ENCODE data around the gene URB1.

DNA sequence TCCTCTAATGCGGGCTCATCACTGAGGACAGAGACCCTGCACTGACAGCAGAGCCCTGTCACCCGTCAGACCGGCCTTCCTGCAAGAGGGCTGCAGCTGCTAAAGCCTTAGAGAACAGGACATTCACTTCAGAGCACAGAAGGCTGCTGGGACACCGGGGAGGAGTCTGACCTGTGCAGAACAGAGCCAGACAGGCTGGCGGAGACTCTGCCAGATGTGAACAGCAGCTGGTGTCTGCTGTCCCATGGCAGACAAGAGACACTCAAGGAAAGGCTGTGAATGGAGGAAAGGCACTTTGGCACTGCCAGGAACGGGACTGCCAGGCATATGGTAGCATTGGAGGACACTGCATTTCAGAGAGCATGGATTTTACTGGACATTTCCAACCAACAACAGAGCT is 72.8 kb downstream of the URB1 start:
- TF ChIP-seq, protein P1, sequence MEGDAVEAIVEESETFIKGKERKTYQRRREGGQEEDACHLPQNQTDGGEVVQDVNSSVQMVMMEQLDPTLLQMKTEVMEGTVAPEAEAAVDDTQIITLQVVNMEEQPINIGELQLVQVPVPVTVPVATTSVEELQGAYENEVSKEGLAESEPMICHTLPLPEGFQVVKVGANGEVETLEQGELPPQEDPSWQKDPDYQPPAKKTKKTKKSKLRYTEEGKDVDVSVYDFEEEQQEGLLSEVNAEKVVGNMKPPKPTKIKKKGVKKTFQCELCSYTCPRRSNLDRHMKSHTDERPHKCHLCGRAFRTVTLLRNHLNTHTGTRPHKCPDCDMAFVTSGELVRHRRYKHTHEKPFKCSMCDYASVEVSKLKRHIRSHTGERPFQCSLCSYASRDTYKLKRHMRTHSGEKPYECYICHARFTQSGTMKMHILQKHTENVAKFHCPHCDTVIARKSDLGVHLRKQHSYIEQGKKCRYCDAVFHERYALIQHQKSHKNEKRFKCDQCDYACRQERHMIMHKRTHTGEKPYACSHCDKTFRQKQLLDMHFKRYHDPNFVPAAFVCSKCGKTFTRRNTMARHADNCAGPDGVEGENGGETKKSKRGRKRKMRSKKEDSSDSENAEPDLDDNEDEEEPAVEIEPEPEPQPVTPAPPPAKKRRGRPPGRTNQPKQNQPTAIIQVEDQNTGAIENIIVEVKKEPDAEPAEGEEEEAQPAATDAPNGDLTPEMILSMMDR (IDR thresholded peaks at IDR 0.05): no peak
- no peak for TF ChIP-seq EP300 (IDR thresholded peaks at IDR 0.05)
